HepG2 (cell line): ENCODE data around the gene GRIK1. TPM values are rescaled to one million over a fixed set of nuclear protein-coding genes. Genes with fewer than 3 reads are reported as not detected.
A peak's percentile ranks its signal among the peaks of the same experiment; 100 is the strongest.

ENCODE experiments used
- ATAC-seq: fragments of 200-7000 bp; cut with Tn5 transposase; 3 replicates; pipeline ENCODE4 v1.9.1; 2020; ENCODE audit warnings: mild to moderate bottlenecking, moderate library complexity
- BruUV-seq: library from RNA; stranded (reverse); fragments of 400-500 nt; replicated peaks from 2 replicates; lab custom pipeline; 2021; lab: Mats Ljungman, UMichigan
- CTCF ChIA-PET: fragments of 300-600 bp; formaldehyde crosslinking; extraction: SDS; loops from one replicate; lab custom pipeline; 2021; ENCODE audit warnings: low total read pairs, inconsistent platforms, low intra/inter-chr PET ratio; lab: Yijun Ruan, JAX
- POLR2A ChIA-PET: fragments of 350-600 bp; sonication (Branson Sonifier 250); formaldehyde crosslinking; loops from one replicate; lab custom pipeline; 2020; ENCODE audit warnings: antibody characterized with exemption, inconsistent platforms; lab: Yijun Ruan, JAX
- DNase-seq: peaks from one replicate; pipeline ENCODE4 v3.0.0-alpha.2; 2015; ENCODE audit warnings: low spot score
- FAIRE-seq: peaks from 3 replicates; lab custom pipeline; 2011; peaks lifted over from hg19 to GRCh38; lab: Jason Lieb, UNC
- H2AFZ ChIP-seq: one replicate; pipeline ENCODE4 v1.6.1; 2011; ENCODE audit warnings: low read length, inconsistent platforms
- H3K27ac ChIP-seq: fragments of 300-600 bp; 3 replicates; pipeline ENCODE4 v1.8.0; 2011; ENCODE audit warnings: mixed run types, mild to moderate bottlenecking, mixed read lengths, low read length, inconsistent platforms; ENCODE audit not compliant: insufficient read depth; ENCODE audit errors: extremely low read length
- H3K27me3 ChIP-seq, 2 experiments: fragments of 200-600 bp in 1 of 2; 2 replicates in 1 of 2; 3 replicates in 1 of 2; pipeline versions ENCODE4 v1.6.0 to v1.8.0; 2011; ENCODE audit warnings: low read length in 2 of 2, mild to moderate bottlenecking in 2 of 2, moderate library complexity in 2 of 2, inconsistent platforms in 1 of 2; ENCODE audit not compliant: insufficient read depth in 2 of 2, control insufficient read depth in 1 of 2
- H3K36me3 ChIP-seq, 2 experiments: fragments of 200-600 bp in 1 of 2; replicated peaks in 1 of 2; 2 replicates in 1 of 2; 3 replicates in 1 of 2; pipeline versions ENCODE4 v1.5.1 to v1.8.0; 2011; ENCODE audit warnings: low read length in 2 of 2, inconsistent platforms in 1 of 2; ENCODE audit not compliant: insufficient read depth in 2 of 2, control insufficient read depth in 1 of 2
- H3K4me1 ChIP-seq: 2 replicates; pipeline ENCODE4 v1.5.1; 2012; ENCODE audit warnings: low read length, inconsistent platforms; ENCODE audit not compliant: insufficient read depth
- H3K4me2 ChIP-seq: 2 replicates; pipeline ENCODE4 v1.6.0; 2011; ENCODE audit warnings: low read depth, low read length, inconsistent platforms
- H3K4me3 ChIP-seq, 3 experiments: fragments of 200-600 bp in 1 of 3; sonication (generic), shearing (Covaris generic) in 1 of 3; replicated peaks in 1 of 3; 2 replicates each; pipeline ENCODE4 v1.5.1; 2011 to 2016; ENCODE audit warnings: low read length in 3 of 3, inconsistent platforms in 2 of 3, low read depth in 2 of 3, mild to moderate bottlenecking in 2 of 3, control low read depth in 1 of 3, mixed read lengths in 1 of 3; ENCODE audit not compliant: insufficient read depth in 1 of 3
- H3K79me2 ChIP-seq: one replicate; pipeline ENCODE4 v1.6.1; 2011; ENCODE audit warnings: low read length, inconsistent platforms; ENCODE audit not compliant: insufficient read depth
- H3K9ac ChIP-seq: 2 replicates; pipeline ENCODE4 v1.6.0; 2011; ENCODE audit warnings: mild to moderate bottlenecking, low read depth, low read length, inconsistent platforms; ENCODE audit not compliant: insufficient read depth
- H3K9me3 ChIP-seq: 2 replicates; pipeline ENCODE4 v1.5.1; 2012; ENCODE audit warnings: mild to moderate bottlenecking, low read length
- H4K20me1 ChIP-seq: 2 replicates; pipeline ENCODE4 v1.6.0; 2011; ENCODE audit warnings: inconsistent platforms, mild to moderate bottlenecking, low read length, moderate library complexity; ENCODE audit not compliant: insufficient read depth
- HNRNPK ChIP-seq: fragments of 200-400 bp; formaldehyde crosslinking; IDR thresholded peaks from 2 replicates; pipeline ENCODE4 v1.6.1; 2018; ENCODE audit warnings: low read length, low read depth, moderate library complexity, mild to moderate bottlenecking; ENCODE audit not compliant: poor library complexity, severe bottlenecking
- MIXL1 ChIP-seq: IDR thresholded peaks from 2 replicates; pipeline ENCODE4 v1.6.1; 2016
- NAIF1 ChIP-seq: sonication (generic); formaldehyde crosslinking; IDR thresholded peaks from 2 replicates; pipeline ENCODE4 v1.5.0; 2020; ENCODE audit warnings: mild to moderate bottlenecking, missing genetic modification reagents, borderline replicate concordance
- PAXIP1 ChIP-seq: sonication (generic); formaldehyde crosslinking; conservative IDR thresholded peaks from 2 replicates; pipeline ENCODE4 v1.4.0; 2020; ENCODE audit warnings: mild to moderate bottlenecking, missing genetic modification reagents, moderate library complexity
- SP1 ChIP-seq, 2 experiments: fragments of 450-650 bp in 1 of 2; sonication (generic) in 1 of 2; formaldehyde crosslinking in 1 of 2; IDR thresholded peaks; 2 replicates each; pipeline versions ENCODE4 v1.4.0 to v1.6.1; 2016 to 2020; ENCODE audit warnings: missing genetic modification reagents in 1 of 2
- STAG1 ChIP-seq: sonication (generic); formaldehyde crosslinking; IDR thresholded peaks from 2 replicates; pipeline ENCODE4 v1.4.0; 2020; ENCODE audit warnings: missing genetic modification reagents
- ZNF276 ChIP-seq: sonication (generic); formaldehyde crosslinking; IDR thresholded peaks from 2 replicates; pipeline ENCODE4 v1.4.0; 2020; ENCODE audit warnings: mild to moderate bottlenecking, low read depth, missing genetic modification reagents
- ZNF564 ChIP-seq: sonication (generic); formaldehyde crosslinking; IDR thresholded peaks from 2 replicates; pipeline ENCODE4 v1.8.1; 2023; ENCODE audit warnings: mild to moderate bottlenecking, missing genetic modification reagents
- ZNF670 ChIP-seq: sonication (generic); formaldehyde crosslinking; IDR thresholded peaks from 2 replicates; pipeline ENCODE4 v1.8.0; 2022; ENCODE audit warnings: mild to moderate bottlenecking, missing genetic modification reagents, borderline replicate concordance
- WGBS: methylation state at CpG from one replicate; pipeline ENCODE4 v1.1.6; 2017; ENCODE audit warnings: low lambda C conversion rate; 5-methylcytosine and 5-hydroxymethylcytosine counted together
- in situ Hi-C: cut with HindIII; loops from 2 replicates; pipeline ENCODE4 v1.10.0; 2017; ENCODE audit warnings: low pct_unique_long_range_greater_than_20kb; ENCODE audit not compliant: extremely low pct_ligation_motif_present
- intact Hi-C: fragments of 100-400 bp; cut with micrococcal nuclease; formaldehyde crosslinking; loops from one replicate; pipeline ENCODE4 v1.10.0; 2022; ENCODE audit not compliant: unreplicated experiment
- polyA plus RNA-seq, 8 experiments: library from polyadenylated mRNA; depleted of rRNA in 3 of 8; stranded (reverse) in 7 of 8; unstranded in 1 of 8; fragments of >200 nt; fragmentation: Illumina TruSeq in 4 of 8; extraction: Trizol in 4 of 8; gene quantifications; 2 replicates each; pipeline versions ENCODE4 v1.2.1 to v1.2.3, GENCODE V29; 2011 to 2016; ENCODE audit warnings: low read depth in 4 of 8, missing spikeins in 1 of 8, mixed read lengths in 1 of 8; ENCODE audit not compliant: insufficient read depth in 1 of 8
- total RNA-seq, 5 experiments: library from RNA; depleted of rRNA; stranded (reverse); fragments of >200 nt; fragmentation: Illumina TruSeq; extraction: Trizol; gene quantifications; 2 replicates each; pipeline ENCODE4 v1.2.3, GENCODE V29; 2016; ENCODE audit warnings: low read depth in 1 of 5

The GRIK1 gene
- total and polyA plus RNA-seq, 2 of the 13 experiments (the other 11 are each of a cell fraction or from before 2014, with no cell fraction given) = not detected

GRCh38 chr21:29710498-29710897, 229.3 kb downstream of the GRIK1 start:
- TF ChIP-seq ZNF564 (CRISPR knock-in tag) (no peak), PAXIP1 (CRISPR knock-in tag) (no peak), SP1 (IDR thresholded peaks at IDR 0.05) (no peak), SP1 (CRISPR knock-in tag; IDR thresholded peaks at IDR 0.05) (no peak), STAG1 (no peak), ZNF670 (CRISPR knock-in tag) (no peak), NAIF1 (CRISPR knock-in tag) (no peak), MIXL1 (no peak), HNRNPK (peak; percentile 69), ZNF276 (CRISPR knock-in tag) (no peak)
- H3K27me3 ChIP-seq = no peaks in the 10 kb centered on the region
- H3K36me3 ChIP-seq = no peaks in the 10 kb centered on the region
- ATAC-seq (no peak), DNase-seq (no peak), FAIRE-seq (no peak)
- H2AFZ ChIP-seq = no peak overlapping the region
- no peak overlapping the region for H3K9ac ChIP-seq
- intact Hi-C loops = no loop called here
- H4K20me1 ChIP-seq = no peaks in the 10 kb centered on the region
- in situ Hi-C loops = no loop called here
- ChIA-PET CTCF (no interaction called here), POLR2A (no interaction called here)
- H3K4me1 ChIP-seq = no peaks in the 10 kb centered on the region
- no peak overlapping the region for H3K27ac ChIP-seq
- no peaks in the 10 kb centered on the region; the same call in 1 of the 2 replicates for H3K9me3 ChIP-seq
- WGBS = 80% methylated on average over 3 of the region's 3 CpGs
- H3K4me3 ChIP-seq = no peak overlapping the region
- no TSS peak for BruUV-seq
- no peak overlapping the region for H3K4me2 ChIP-seq
- no peaks in the 10 kb centered on the region for H3K79me2 ChIP-seq
